Measurements from ENCODE around the gene PTPRN2. TPM values are rescaled to one million over a fixed set of nuclear protein-coding genes. Genes with fewer than 3 reads are reported as not detected.
"Not testable (repeated sequence)": the region's sequence is repeated elsewhere in the genome, so short reads cannot be mapped to it uniquely, and the experiment has no call there.

Gene PTPRN2
- total RNA-seq, 1 donor from 2014 or later: 2.4 TPM

GRCh38 chr7:158351899-158352729, 235.5 kb downstream of the PTPRN2 start:
- DNase-seq (ENCODE audit: low read depth in 2 of 2): not testable (repeated sequence)

GRCh38 chr7:158351481-158351880, 236.1 kb downstream of the PTPRN2 start:
- no peak for DNase-seq (ENCODE audit: low read depth in 2 of 2)

- DNase-seq (ENCODE audit: low read depth in 2 of 2): no peak
These were observed 236.6 kb downstream of the PTPRN2 start for GRCh38 chr7:158351051-158351450.

- no peak for DNase-seq (ENCODE audit: low read depth in 2 of 2)
These were observed 237.3 kb downstream of the PTPRN2 start for GRCh38 chr7:158350166-158350900.

- DNase-seq (ENCODE audit: low read depth in 2 of 2): no peak
These were observed 239.2 kb downstream of the PTPRN2 start for GRCh38 chr7:158348446-158348845.

- not testable (repeated sequence) for DNase-seq (ENCODE audit: low read depth in 2 of 2)
These were observed 239.6 kb downstream of the PTPRN2 start for GRCh38 chr7:158348039-158348438.

GRCh38 chr7:158345731-158346130, 241.9 kb downstream of the PTPRN2 start:
- DNase-seq (ENCODE audit: low read depth in 2 of 2): no peak

GRCh38 chr7:158344706-158345300, 242.8 kb downstream of the PTPRN2 start:
- no peak for DNase-seq (ENCODE audit: low read depth in 2 of 2)

- no peak for DNase-seq (ENCODE audit: low read depth in 2 of 2)
These were observed 243.6 kb downstream of the PTPRN2 start for GRCh38 chr7:158343936-158344455.

GRCh38 chr7:158343526-158343925, 244.1 kb downstream of the PTPRN2 start:
- DNase-seq (ENCODE audit: low read depth in 2 of 2): no peak

GRCh38 chr7:158341097-158341496, 246.5 kb downstream of the PTPRN2 start:
- not testable (repeated sequence) for DNase-seq (ENCODE audit: low read depth in 2 of 2)

GRCh38 chr7:158336952-158337351, 250.7 kb downstream of the PTPRN2 start:
- not testable (repeated sequence) for DNase-seq (ENCODE audit: low read depth in 2 of 2)

GRCh38 chr7:158332516-158332915, 255.1 kb downstream of the PTPRN2 start:
- not testable (repeated sequence) for DNase-seq (ENCODE audit: low read depth in 2 of 2)

GRCh38 chr7:158331826-158332450, 255.7 kb downstream of the PTPRN2 start:
- DNase-seq (ENCODE audit: low read depth in 2 of 2): not testable (repeated sequence)

GRCh38 chr7:158329686-158330085, 257.9 kb downstream of the PTPRN2 start:
- DNase-seq (ENCODE audit: low read depth in 2 of 2): no peak

- DNase-seq (ENCODE audit: low read depth in 2 of 2): no peak
These were observed 258.5 kb downstream of the PTPRN2 start for GRCh38 chr7:158329014-158329610.

GRCh38 chr7:158328376-158329013, 259.1 kb downstream of the PTPRN2 start:
- DNase-seq (ENCODE audit: low read depth in 2 of 2): no peak

GRCh38 chr7:158327571-158328180, 259.9 kb downstream of the PTPRN2 start:
- DNase-seq (ENCODE audit: low read depth in 2 of 2): no peak

- DNase-seq (ENCODE audit: low read depth in 2 of 2): no peak
These were observed 260.6 kb downstream of the PTPRN2 start for GRCh38 chr7:158327012-158327411.
